Testis (tissue), 2 donors: Measurements from ENCODE around the gene ANKS6.

ENCODE experiments used
- POLR2A ChIP-seq: fragments of 450-650 bp; IDR thresholded peaks from one replicate; pipeline ENCODE4 v1.6.1; 2017; ENCODE audit warnings: antibody characterized with exemption, mild to moderate bottlenecking, moderate library complexity
- TF ChIP-seq, protein P1 (sequence below), 3 experiments: fragments of 450-650 bp in 2 of 3; fragments of 200-600 bp in 1 of 3; sonication (generic) in 1 of 3; IDR thresholded peaks; one replicate each; pipeline ENCODE4 v1.5.1; 2016 to 2019; ENCODE audit warnings: antibody characterized with exemption in 3 of 3, mild to moderate bottlenecking in 2 of 3, moderate library complexity in 1 of 3

DNA sequence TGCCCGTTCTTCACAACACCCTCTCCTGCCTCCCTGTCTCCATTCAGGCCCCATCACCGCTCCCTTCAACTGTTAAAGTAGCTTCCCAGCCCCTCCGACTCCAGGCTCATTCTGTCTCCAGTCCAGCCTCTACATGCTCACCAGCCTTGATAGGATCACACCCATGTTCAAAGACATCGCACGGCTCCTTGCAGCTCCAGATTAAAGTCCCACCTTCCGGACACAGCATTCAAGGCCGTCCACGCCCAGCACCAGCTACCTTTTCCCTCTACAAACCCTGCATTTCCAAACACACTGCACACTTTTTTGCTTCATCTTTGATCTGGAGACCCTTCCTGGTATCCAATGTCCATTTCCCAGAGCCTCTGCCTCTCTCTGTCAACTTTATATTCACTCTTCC lies 94.0 kb downstream of the ANKS6 start:
- TF ChIP-seq, protein P1, sequence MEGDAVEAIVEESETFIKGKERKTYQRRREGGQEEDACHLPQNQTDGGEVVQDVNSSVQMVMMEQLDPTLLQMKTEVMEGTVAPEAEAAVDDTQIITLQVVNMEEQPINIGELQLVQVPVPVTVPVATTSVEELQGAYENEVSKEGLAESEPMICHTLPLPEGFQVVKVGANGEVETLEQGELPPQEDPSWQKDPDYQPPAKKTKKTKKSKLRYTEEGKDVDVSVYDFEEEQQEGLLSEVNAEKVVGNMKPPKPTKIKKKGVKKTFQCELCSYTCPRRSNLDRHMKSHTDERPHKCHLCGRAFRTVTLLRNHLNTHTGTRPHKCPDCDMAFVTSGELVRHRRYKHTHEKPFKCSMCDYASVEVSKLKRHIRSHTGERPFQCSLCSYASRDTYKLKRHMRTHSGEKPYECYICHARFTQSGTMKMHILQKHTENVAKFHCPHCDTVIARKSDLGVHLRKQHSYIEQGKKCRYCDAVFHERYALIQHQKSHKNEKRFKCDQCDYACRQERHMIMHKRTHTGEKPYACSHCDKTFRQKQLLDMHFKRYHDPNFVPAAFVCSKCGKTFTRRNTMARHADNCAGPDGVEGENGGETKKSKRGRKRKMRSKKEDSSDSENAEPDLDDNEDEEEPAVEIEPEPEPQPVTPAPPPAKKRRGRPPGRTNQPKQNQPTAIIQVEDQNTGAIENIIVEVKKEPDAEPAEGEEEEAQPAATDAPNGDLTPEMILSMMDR (IDR thresholded peaks at IDR 0.05): no peak
- no peak for TF ChIP-seq POLR2A
